DOHH2 (cell line): Measurements from ENCODE around the gene FAM229A.

Experiments used
- H3F3A ChIP-seq: fragments of 200-600 bp; sonication (generic), shearing (Covaris generic); 2 replicates; pipeline ENCODE4 v1.6.0; 2016; ENCODE audit warnings: antibody characterized with exemption, mild to moderate bottlenecking; ENCODE audit not compliant: control insufficient read depth, insufficient read depth
- H3K27ac ChIP-seq: fragments of 200-600 bp; sonication (generic); 2 replicates; pipeline ENCODE4 v1.5.1; 2014; ENCODE audit warnings: low read depth, mild to moderate bottlenecking, low read length, moderate library complexity
- H3K27me3 ChIP-seq: fragments of 200-600 bp; sonication (generic); 2 replicates; pipeline ENCODE4 v1.6.1; 2014; ENCODE audit warnings: mild to moderate bottlenecking, low read length, mixed read lengths; ENCODE audit not compliant: control insufficient read depth
- H3K36me3 ChIP-seq: fragments of 200-600 bp; sonication (generic); 2 replicates; pipeline ENCODE4 v1.6.1; 2014; ENCODE audit warnings: mild to moderate bottlenecking, low read length, moderate library complexity, mixed read lengths; ENCODE audit not compliant: control insufficient read depth
- H3K4me1 ChIP-seq: fragments of 200-600 bp; sonication (generic); 2 replicates; pipeline ENCODE4 v1.6.1; 2014; ENCODE audit warnings: mild to moderate bottlenecking, low read length, mixed read lengths; ENCODE audit not compliant: control insufficient read depth
- H3K4me2 ChIP-seq: fragments of 200-600 bp; sonication (generic); 2 replicates; pipeline ENCODE4 v1.6.0; 2014; ENCODE audit warnings: mild to moderate bottlenecking, low read length, moderate library complexity
- H3K4me3 ChIP-seq: fragments of 200-600 bp; sonication (generic); 2 replicates; pipeline ENCODE4 v1.5.1; 2014; ENCODE audit warnings: mild to moderate bottlenecking, low read length, mixed read lengths
- H3K79me2 ChIP-seq: fragments of 200-600 bp; sonication (generic); 2 replicates; pipeline ENCODE4 v1.6.1; 2014; ENCODE audit warnings: mild to moderate bottlenecking, low read length, mixed read lengths; ENCODE audit not compliant: control insufficient read depth
- H3K9me2 ChIP-seq: fragments of 200-600 bp; sonication (generic); replicated peaks from 2 replicates; pipeline ENCODE4 v1.6.1; 2014; ENCODE audit warnings: mild to moderate bottlenecking, low read length, mixed read lengths; ENCODE audit not compliant: control insufficient read depth
- H3K9me3 ChIP-seq: fragments of 200-600 bp; sonication (generic); 2 replicates; pipeline ENCODE4 v1.6.1; 2014; ENCODE audit warnings: antibody characterized with exemption, low read length, mixed read lengths; ENCODE audit not compliant: control insufficient read depth, insufficient read depth
- H4K20me1 ChIP-seq: fragments of 200-600 bp; sonication (generic); 2 replicates; pipeline ENCODE4 v1.6.0; 2014; ENCODE audit warnings: low read depth, mild to moderate bottlenecking, antibody characterized with exemption, low read length, moderate library complexity; ENCODE audit not compliant: control insufficient read depth, insufficient read depth
- EZH2phosphoT487 ChIP-seq: fragments of 200-600 bp; sonication (generic); IDR thresholded peaks from 2 replicates; pipeline ENCODE4 v1.6.1; 2017; ENCODE audit warnings: borderline replicate concordance, mild to moderate bottlenecking, antibody characterized with exemption, low read length, moderate library complexity, mixed read lengths
- TF ChIP-seq, protein P1 (sequence below): fragments of 200-600 bp; sonication (generic); IDR thresholded peaks from one replicate; pipeline ENCODE4 v1.5.1; 2014; ENCODE audit warnings: antibody characterized with exemption, mild to moderate bottlenecking, low read depth, low read length; ENCODE audit not compliant: poor library complexity, severe bottlenecking

The FAM229A gene

DNA sequence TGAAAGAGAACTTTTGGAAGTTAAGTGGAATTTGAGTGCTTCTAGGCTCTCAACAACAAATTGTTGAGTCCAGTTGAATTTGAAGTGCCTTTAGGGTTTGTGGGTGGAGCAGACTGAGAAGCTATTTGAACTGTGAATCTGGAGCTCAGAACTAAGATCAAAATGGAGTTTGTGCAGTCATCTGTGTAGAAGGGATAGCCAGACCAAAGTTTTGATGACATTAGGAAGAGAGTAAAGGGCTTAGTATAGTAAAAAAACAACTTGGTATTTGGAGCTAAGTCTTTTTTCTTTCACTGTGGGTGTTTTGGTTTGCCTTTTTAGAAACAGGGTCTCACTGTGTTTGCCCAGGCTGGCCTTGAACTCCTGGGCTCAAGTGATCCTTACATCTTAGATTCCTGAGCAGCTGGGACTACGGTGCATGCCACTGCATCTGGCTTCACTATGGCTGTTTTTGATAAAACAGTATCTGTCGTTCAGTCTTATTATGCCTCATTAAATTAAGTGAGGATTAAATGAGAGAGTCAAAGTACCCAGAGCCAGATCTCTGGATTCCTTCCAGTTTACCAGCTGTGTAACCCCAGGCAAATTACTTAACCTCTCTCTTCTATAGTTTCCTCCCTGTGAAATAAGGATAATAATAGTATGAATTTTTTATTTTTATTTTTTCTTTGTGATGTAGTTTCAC, 50.4 kb downstream of the FAM229A start:
- H3K4me3 ChIP-seq: no peak overlapping the region
- peaks cover 81% of the 10 kb centered on the region for H3K79me2 ChIP-seq
- peak overlapping the region; percentile 77 for H3K27ac ChIP-seq
- peaks cover 52% of the 10 kb centered on the region for H3K36me3 ChIP-seq
- peaks cover 95% of the 10 kb centered on the region for H3K4me1 ChIP-seq
- H3K4me2 ChIP-seq: peak overlapping the region; percentile 17
- no peak for TF ChIP-seq EZH2phosphoT487
- TF ChIP-seq, protein P1, sequence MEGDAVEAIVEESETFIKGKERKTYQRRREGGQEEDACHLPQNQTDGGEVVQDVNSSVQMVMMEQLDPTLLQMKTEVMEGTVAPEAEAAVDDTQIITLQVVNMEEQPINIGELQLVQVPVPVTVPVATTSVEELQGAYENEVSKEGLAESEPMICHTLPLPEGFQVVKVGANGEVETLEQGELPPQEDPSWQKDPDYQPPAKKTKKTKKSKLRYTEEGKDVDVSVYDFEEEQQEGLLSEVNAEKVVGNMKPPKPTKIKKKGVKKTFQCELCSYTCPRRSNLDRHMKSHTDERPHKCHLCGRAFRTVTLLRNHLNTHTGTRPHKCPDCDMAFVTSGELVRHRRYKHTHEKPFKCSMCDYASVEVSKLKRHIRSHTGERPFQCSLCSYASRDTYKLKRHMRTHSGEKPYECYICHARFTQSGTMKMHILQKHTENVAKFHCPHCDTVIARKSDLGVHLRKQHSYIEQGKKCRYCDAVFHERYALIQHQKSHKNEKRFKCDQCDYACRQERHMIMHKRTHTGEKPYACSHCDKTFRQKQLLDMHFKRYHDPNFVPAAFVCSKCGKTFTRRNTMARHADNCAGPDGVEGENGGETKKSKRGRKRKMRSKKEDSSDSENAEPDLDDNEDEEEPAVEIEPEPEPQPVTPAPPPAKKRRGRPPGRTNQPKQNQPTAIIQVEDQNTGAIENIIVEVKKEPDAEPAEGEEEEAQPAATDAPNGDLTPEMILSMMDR: no peak
- no peaks in the 10 kb centered on the region for H3K27me3 ChIP-seq
- H3K9me2 ChIP-seq: no peaks in the 10 kb centered on the region
- peaks cover 43% of the 10 kb centered on the region for H3F3A ChIP-seq
- H3K9me3 ChIP-seq: no peaks in the 10 kb centered on the region
- no peaks in the 10 kb centered on the region for H4K20me1 ChIP-seq
